ENCODE results near the gene ZEB2. TPM values are rescaled to one million over a fixed set of nuclear protein-coding genes. Genes with fewer than 3 reads are reported as not detected.

ZEB2 gene
- total RNA-seq, 1 donor from 2014 or later: 139 TPM

GRCh38 chr2:144339048-144339447 lies 180.9 kb downstream of the ZEB2 start:
- no peak for DNase-seq (ENCODE audit: extremely low spot score, unreplicated experiment)
- Mint-ChIP-seq H3K4me3 (ENCODE audit: unreplicated experiment) (no peak overlapping the region), H3K4me1 (ENCODE audit: unreplicated experiment) (peaks cover 4% of the 10 kb centered on the region), H3K9me3 (ENCODE audit: unreplicated experiment) (no peaks in the 10 kb centered on the region), H3K27ac (ENCODE audit: unreplicated experiment) (no peak overlapping the region), H3K27me3 (ENCODE audit: unreplicated experiment) (no peaks in the 10 kb centered on the region), H3K36me3 (ENCODE audit: unreplicated experiment) (no peaks in the 10 kb centered on the region)
- TF ChIP-seq CTCF (IDR thresholded peaks at IDR 0.05): no peak

- DNase-seq (ENCODE audit: extremely low spot score, unreplicated experiment): no peak
- H3K4me3 Mint-ChIP-seq (ENCODE audit: unreplicated experiment): no peak overlapping the region
- H3K27me3 Mint-ChIP-seq (ENCODE audit: unreplicated experiment): no peaks in the 10 kb centered on the region
- H3K4me1 Mint-ChIP-seq (ENCODE audit: unreplicated experiment): peaks cover 19% of the 10 kb centered on the region
- no peak overlapping the region for H3K27ac Mint-ChIP-seq (ENCODE audit: unreplicated experiment)
- H3K9me3 Mint-ChIP-seq (ENCODE audit: unreplicated experiment): peaks cover 2% of the 10 kb centered on the region
- H3K36me3 Mint-ChIP-seq (ENCODE audit: unreplicated experiment): peaks cover 3% of the 10 kb centered on the region
- TF ChIP-seq CTCF (IDR thresholded peaks at IDR 0.05): no peak
These were observed 185.4 kb downstream of the ZEB2 start for GRCh38 chr2:144334551-144334950.
